Measurements from ENCODE around the gene RFX5. TPM values are rescaled to one million over a fixed set of nuclear protein-coding genes. Genes with fewer than 3 reads are reported as not detected.

Gene RFX5
- total and polyA plus RNA-seq, 9 of the 15 experiments (the other 6 are each of a cell fraction or from before 2014, with no cell fraction given): 3.8 to 48.2 (median 32.2) TPM

GRCh38 chr1:151294742-151295462 lies 52.1 kb downstream of the RFX5 start:
- POLR2A ChIA-PET: interaction anchor here (0.5 to 4.2 kb wide), 9 partner anchors 11 to 48 kb away, joined by 3 to 43 read pairs (median 3); partner anchors contain the start of gene ZNF687
- 97% methylated on average over 2 of the region's 2 CpGs for WGBS (ENCODE audit: insufficient coverage, low coverage, missing lambda C conversion rate)
- TF ChIP-seq ZNF184 (CRISPR knock-in tag; IDR thresholded peaks at IDR 0.05): no peak
- TF ChIP-seq, protein P1, sequence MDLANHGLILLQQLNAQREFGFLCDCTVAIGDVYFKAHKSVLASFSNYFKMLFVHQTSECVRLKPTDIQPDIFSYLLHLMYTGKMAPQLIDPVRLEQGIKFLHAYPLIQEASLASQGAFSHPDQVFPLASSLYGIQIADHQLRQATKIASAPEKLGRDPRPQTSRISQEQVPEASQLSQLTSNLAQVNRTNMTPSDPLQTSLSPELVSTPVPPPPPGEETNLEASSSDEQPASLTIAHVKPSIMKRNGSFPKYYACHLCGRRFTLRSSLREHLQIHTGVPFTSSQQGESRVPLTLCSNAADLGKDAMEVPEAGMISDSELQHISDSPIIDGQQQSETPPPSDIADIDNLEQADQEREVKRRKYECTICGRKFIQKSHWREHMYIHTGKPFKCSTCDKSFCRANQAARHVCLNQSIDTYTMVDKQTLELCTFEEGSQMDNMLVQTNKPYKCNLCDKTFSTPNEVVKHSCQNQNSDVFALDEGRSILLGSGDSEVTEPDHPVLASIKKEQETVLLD (IDR thresholded peaks at IDR 0.05): no peak
- TF ChIP-seq BRD9 (IDR thresholded peaks at IDR 0.05; ENCODE audit: low read depth, partially characterized antibody): no peak
- TF ChIP-seq KAT7 (CRISPR knock-in tag; IDR thresholded peaks at IDR 0.05; ENCODE audit: borderline replicate concordance): no peak
- TF ChIP-seq XRCC4 (IDR thresholded peaks at IDR 0.05; ENCODE audit: extremely low read depth, insufficient read depth, insufficient read length): no peak
- TF ChIP-seq, protein P2, sequence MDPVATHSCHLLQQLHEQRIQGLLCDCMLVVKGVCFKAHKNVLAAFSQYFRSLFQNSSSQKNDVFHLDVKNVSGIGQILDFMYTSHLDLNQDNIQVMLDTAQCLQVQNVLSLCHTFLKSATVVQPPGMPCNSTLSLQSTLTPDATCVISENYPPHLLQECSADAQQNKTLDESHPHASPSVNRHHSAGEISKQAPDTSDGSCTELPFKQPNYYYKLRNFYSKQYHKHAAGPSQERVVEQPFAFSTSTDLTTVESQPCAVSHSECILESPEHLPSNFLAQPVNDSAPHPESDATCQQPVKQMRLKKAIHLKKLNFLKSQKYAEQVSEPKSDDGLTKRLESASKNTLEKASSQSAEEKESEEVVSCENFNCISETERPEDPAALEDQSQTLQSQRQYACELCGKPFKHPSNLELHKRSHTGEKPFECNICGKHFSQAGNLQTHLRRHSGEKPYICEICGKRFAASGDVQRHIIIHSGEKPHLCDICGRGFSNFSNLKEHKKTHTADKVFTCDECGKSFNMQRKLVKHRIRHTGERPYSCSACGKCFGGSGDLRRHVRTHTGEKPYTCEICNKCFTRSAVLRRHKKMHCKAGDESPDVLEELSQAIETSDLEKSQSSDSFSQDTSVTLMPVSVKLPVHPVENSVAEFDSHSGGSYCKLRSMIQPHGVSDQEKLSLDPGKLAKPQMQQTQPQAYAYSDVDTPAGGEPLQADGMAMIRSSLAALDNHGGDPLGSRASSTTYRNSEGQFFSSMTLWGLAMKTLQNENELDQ (CRISPR knock-in tag; IDR thresholded peaks at IDR 0.05; ENCODE audit: borderline replicate concordance): no peak
- no peak for TF ChIP-seq ZNF561 (CRISPR knock-in tag; conservative IDR thresholded peaks at IDR 0.05)
- TF ChIP-seq U2AF2 (optimal IDR thresholded peaks at IDR 0.05; ENCODE audit: low read depth, low read length): no peak
- no peak for TF ChIP-seq ZNF224 (CRISPR knock-in tag; IDR thresholded peaks at IDR 0.05)
- TF ChIP-seq ZNF584 (CRISPR knock-in tag; IDR thresholded peaks at IDR 0.05; ENCODE audit: low read depth): no peak
- TF ChIP-seq RBM39 (optimal IDR thresholded peaks at IDR 0.05; ENCODE audit: low read depth, low read length): no peak
- TF ChIP-seq SMAD4 (CRISPR knock-in tag; conservative IDR thresholded peaks at IDR 0.05): no peak
- TF ChIP-seq POLR2G (IDR thresholded peaks at IDR 0.05; ENCODE audit: low read depth, low read length): no peak
- no peak for TF ChIP-seq ZBTB17 (CRISPR knock-in tag; IDR thresholded peaks at IDR 0.05)
- TF ChIP-seq, protein P3, sequence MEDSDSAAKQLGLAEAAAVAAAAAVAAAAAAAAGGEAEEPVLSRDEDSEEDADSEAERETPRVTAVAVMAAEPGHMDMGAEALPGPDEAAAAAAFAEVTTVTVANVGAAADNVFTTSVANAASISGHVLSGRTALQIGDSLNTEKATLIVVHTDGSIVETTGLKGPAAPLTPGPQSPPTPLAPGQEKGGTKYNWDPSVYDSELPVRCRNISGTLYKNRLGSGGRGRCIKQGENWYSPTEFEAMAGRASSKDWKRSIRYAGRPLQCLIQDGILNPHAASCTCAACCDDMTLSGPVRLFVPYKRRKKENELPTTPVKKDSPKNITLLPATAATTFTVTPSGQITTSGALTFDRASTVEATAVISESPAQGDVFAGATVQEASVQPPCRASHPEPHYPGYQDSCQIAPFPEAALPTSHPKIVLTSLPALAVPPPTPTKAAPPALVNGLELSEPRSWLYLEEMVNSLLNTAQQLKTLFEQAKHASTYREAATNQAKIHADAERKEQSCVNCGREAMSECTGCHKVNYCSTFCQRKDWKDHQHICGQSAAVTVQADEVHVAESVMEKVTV (CRISPR knock-in tag; IDR thresholded peaks at IDR 0.05): no peak
- intact Hi-C loops (cut with micrococcal nuclease): no loop called here
- no peak overlapping the region for H3K4me3 ChIP-seq
- H3K9ac ChIP-seq (ENCODE audit: insufficient read depth in 1 of 2, low read depth in 2 of 2, low read length in 2 of 2): no peak overlapping the region
- CTCF ChIA-PET (ENCODE audit: low intra/inter-chr PET ratio): no interaction called here
- peaks cover 91% of the 10 kb centered on the region; the same call in 2 of the 3 replicates for H3K36me3 ChIP-seq (ENCODE audit: control insufficient read depth, insufficient read depth, low read length)
- no TSS peak for BruUV-seq (replicated peaks)
- peaks cover 0 to 10% of the 10 kb centered on the region in 2 experiments; a peak in 2 of 5 replicates for H3K4me1 ChIP-seq (replicated peaks in 1 of 2; ENCODE audit: control insufficient read depth in 2 of 2, insufficient read depth in 2 of 2, low read length in 2 of 2)
- no peaks in the 10 kb centered on the region; the same call in 2 of the 3 replicates for H3K79me2 ChIP-seq (ENCODE audit: control insufficient read depth, insufficient read depth, low read length)
- no peaks in the 10 kb centered on the region for H3K27me3 ChIP-seq (ENCODE audit: control insufficient read depth in 2 of 2, insufficient read depth in 2 of 2, low read length in 2 of 2)
- in situ Hi-C loops (cut with MboI): loop anchor here (5.0 kb wide), 1 partner anchor 112 kb away; no protein-coding TSS in a partner anchor
- H3K27ac ChIP-seq (ENCODE audit: extremely low read depth, low read depth, low read length): no peak overlapping the region
- no peak overlapping the region for H3K4me2 ChIP-seq (ENCODE audit: insufficient read depth, low read length)
- FAIRE-seq (no peak), DNase-seq (ENCODE audit: extremely low read depth in 1 of 4, low spot score in 3 of 4) (no peak), ATAC-seq (no peak)
- no peak overlapping the region for H2AFZ ChIP-seq (ENCODE audit: low read depth, low read length)
- no peaks in the 10 kb centered on the region; the same call in 1 of the 2 replicates for H4K20me1 ChIP-seq (replicated peaks; ENCODE audit: control insufficient read depth, insufficient read depth, low read length)
- no peaks in the 10 kb centered on the region for H3K9me1 ChIP-seq (ENCODE audit: control insufficient read depth, insufficient read depth, low read length)
- H3K9me3 ChIP-seq (replicated peaks; ENCODE audit: control insufficient read depth, insufficient read depth, low read depth, low read length): no peaks in the 10 kb centered on the region

Measured in K562 (cell line).